NCI-H2196 treated with DMSO at 0.1 percent for 48 hours (cell line): ENCODE data around the gene SCAMP4.
"Not testable (repeated sequence)": the region's sequence is repeated elsewhere in the genome, so short reads cannot be mapped to it uniquely, and the experiment has no call there.

Experiments
- DNase-seq: peaks from one replicate; lab custom pipeline; 2025; ENCODE audit not compliant: unreplicated experiment; lab: John Stamatoyannopoulos, UW

Gene SCAMP4

DNA sequence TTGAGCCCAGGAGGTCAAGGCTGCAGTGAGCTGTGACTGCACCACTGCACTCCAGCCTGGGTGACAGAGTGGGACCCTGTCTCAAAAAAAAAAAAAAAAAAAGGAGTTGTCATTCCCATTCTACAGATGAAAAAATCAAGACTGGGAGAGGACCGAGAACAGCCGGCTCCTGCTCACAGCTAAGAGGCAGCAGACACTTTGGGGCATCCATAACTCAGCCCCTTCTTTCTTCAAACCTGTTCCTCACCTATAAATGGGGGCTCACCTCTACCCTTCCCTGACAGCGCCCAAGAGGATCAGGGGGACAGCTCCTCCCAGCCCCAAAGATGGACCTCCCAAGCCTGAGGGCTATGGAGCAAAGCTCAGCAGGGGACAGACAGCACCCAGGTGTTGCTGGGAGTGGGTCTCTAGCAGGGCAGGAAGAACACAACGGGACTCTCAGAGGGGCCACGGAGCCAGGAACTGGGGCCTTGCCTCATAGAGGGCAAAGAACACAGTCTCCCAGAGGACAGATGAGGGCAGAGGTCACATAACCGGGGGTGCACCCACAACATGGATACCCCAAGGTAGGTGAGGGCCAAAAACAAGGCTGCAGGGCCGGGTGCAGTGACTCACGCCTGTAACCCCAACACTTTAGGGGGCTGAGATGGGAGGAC is 38.4 kb upstream of the SCAMP4 start:
- DNase-seq = no peak

DNA sequence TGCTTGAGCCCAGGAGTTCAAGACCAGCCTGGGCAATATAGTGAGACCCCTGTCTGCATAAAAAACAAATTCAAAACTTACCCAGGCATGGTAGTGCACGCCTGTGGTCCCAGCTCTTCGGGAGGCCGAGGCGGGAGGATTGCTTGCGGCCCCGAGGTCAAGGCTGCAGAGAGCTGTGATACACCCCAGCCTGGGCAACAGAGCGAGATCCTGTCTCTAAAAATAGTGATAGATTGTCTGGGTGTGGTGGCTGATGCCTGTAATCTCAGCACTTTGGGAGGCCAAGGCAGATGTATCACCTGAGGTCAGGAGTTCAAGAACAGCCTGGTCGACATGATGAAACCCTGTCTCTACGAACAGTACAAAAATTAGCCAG is 37.9 kb upstream of the SCAMP4 start:
- DNase-seq = no peak

DNA sequence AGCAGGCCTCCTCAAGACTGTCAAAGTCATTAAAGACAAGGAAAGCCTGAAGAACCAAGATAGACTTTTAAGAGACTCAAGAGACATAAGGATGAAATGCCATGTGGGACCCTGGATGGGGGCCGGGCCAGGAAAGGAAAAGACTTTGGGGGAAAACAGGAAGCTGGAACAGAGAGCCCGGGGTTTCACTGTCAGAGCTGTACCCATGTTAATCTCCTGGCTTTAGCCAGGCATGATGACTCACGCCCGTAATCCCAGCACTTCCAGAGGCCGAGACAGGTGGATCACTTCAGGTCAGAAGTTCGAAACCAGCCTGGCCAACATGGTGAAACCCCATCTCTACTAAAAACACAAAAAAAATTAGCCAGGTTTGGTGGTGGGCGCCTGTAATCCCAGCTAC is 36.2 kb upstream of the SCAMP4 start:
- DNase-seq = no peak

DNA sequence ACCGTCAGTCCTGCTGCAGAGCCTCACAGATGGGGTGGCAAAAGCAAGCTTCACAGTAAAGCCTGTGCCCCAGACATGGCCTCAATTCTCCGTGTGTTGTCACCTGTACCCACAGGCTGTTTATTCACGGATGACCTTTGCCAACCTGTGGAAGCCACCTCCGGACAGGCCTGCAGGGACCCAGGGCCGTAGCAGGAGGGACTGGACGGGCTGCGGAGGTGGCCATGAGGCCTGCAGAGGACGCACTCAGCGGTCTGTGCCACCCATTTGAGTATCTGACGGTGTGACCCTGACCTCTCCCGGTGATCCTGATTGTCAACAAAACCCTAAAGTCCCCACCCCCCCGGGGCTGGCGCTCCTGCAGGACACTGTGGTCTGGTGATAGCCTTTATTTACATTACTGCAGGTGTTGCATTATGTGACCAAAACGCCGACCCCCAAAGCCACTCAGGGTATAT is 34.0 kb upstream of the SCAMP4 start:
- no peak for DNase-seq

DNA sequence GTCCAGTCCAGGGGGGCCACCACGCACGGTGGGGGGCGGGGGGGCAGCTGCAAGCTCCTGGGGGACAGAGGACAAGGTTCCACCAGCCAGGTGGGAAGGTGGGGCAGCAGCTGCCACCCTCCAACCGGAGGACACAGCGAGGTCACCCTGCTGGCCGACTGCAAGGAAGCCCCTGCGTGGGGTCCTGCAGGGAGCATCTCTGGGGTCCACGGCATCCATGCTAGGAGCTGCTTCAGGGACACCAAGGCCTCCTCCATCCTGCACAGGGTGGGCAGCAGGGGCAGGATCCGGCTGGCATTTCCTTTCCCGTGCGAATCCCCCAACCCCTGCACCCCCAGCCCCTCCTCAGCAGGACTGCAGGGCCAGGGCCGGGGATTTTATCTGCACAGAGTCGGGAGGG is 33.6 kb upstream of the SCAMP4 start:
- DNase-seq = no peak

DNA sequence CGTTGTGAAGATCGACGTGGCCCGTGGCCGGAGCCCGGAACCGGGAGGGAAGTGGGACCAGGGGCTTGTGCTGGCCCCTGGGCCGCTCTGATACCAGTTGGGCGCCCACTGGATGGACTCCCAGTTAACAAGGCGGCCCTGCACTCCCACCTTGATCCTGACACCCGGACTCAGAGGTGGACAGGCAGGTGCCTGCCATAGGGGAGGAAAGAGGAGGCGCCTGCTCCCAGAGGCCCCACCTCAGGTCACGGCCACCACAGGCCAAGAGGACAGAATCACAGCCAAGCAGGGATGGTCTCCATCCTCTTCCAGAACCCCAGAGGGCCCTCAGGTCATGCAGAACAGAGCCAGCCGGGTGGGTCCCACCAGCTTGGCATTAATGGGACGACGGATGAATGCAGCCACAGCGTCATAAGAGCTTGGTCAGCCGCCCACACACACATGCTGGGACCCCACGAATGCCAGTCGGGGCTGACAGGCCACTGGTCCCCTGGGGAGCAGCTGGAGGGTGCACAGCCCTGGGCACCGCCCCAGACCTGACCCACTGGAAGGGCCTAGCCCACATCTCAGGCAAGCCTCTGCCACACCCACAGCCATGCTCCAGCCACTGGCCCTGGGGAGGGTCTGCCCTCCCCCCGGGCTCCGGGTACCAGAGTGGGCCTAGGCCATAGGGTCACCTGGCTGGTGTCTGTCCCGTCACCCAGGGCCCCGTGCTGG is 32.2 kb upstream of the SCAMP4 start:
- DNase-seq = no peak

DNA sequence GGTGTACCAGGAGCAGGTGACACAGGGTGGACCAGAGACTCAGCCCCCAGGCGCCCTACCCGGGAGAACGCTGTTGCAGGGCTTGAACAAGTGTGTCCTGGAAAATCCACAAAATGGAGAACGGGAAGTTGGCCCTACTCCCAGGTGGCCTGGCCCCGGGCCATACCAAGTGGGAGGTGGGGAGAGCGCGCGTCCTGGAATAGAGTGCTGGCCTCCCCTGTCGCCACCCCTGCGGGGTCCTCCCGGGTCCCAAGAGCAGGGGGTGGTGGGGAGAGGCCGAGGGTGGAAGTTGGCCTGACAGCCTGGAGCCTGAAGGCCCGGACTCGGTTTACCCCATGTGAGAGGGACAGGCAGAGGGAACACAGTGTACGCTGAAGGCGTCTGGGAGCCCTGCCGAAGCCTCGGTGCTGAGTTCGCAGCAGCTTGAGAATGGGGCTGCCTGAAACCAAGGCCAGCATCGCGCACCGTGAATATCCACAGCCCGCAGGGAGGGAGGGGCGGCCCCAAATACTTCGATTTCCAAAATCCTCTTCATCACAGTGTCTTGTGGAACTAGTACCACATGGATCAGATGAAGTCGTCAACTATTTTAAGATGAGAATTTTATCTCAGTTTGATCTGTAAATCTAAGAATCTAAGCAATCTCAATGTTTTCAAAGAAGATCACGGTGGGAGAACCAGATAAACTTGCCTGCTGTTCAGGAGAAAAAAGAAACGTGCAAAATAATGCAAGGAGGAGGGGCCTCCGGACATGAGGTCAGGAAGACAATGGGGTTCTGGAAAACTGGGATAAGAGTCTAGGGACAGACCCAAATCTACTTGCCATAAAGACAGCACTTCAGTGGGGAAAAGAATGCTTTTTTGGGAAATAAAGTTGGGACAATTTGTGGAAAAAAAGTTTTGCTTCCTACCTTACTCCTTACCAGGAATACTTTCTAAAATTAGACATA is 31.4 kb upstream of the SCAMP4 start:
- DNase-seq = peak; percentile 28

DNA sequence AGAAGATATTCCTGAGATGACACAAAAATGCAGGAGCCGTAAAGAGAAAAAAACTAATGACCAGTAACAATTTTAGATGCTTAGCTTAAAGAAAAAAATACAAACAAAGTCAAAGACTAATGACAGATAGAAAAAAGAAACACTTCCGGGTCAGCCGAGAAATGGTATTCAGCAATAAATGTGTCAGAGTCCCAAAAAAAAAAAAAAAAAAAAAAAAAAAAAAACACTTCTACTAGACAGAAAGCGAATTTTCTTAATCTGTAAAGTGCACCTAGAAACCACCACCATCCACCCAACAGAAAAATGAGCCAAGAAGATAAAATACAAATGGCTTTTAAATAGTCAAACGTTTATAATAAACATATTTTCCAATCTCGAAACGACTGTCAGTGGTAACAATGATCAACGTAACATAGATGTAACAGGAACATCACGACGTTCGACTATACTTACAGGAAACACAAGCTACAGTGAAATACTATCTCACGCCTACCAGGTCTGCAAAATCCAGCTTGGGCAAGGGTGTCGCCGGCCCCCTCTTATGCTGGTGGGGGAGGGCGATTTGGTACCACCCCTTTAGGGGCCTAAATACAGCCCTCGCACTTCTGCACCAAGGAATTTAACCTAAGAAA is 30.5 kb upstream of the SCAMP4 start:
- no peak for DNase-seq

DNA sequence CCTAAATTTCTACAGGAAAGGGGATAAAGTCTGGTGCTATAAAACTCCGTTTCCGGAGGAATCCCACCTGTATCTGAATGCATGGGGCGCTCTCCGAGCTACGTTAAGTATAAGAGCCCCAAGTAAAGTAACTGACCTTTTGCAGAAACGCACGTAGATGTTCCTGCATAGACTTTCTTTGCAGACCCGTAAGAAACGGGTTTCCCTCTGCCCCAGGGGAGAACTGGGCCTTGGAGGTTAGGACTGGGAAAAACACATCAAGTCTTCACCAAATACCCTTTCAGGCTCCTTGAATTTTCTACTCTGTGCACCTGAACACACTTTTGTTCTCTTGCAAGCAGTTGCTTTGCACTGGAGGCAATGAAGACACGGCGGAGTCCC is 29.9 kb upstream of the SCAMP4 start:
- DNase-seq = not testable (repeated sequence)

DNA sequence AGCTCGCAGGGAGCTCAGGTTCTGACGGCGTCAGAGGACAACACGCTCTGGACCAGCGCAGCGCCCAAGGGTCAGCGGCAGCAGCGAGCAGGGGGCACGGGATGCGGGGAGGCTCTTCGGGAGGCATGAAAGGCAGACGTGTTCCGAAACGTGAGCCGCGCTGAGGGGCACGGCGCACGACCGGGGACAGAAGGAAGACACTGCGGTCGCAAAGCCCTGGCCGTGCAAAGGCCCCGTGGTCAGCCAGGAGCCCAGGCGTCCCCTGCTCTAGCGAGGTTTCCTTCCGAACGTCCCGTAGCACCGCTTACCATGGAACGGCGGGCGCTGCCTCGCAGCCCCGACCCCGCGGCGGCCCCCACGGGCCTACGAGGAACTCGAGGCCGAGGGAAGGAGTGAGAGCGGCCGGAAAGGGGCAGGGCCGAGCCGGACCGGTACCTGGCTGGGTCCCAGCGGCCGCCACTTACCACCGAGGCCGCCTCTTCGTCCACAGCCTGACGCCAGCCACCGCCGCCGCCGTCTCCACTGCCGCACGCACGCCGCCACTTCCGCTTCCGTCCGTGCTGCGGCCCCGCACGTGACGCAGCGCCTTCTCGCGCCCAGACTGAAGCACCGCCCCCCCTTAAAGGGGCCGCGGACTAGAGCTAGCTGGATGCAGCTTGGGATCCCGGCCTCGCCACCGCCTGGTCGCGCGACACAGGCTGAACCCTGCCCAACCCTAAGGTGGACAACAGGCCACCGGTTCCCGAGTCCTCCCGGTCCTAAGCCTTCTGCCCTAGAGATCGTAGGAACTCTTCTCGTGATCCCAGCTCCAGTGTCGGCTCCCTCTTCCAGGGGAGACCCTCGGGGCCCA is 29.3 kb upstream of the SCAMP4 start:
- DNase-seq = peak; percentile 92

DNA sequence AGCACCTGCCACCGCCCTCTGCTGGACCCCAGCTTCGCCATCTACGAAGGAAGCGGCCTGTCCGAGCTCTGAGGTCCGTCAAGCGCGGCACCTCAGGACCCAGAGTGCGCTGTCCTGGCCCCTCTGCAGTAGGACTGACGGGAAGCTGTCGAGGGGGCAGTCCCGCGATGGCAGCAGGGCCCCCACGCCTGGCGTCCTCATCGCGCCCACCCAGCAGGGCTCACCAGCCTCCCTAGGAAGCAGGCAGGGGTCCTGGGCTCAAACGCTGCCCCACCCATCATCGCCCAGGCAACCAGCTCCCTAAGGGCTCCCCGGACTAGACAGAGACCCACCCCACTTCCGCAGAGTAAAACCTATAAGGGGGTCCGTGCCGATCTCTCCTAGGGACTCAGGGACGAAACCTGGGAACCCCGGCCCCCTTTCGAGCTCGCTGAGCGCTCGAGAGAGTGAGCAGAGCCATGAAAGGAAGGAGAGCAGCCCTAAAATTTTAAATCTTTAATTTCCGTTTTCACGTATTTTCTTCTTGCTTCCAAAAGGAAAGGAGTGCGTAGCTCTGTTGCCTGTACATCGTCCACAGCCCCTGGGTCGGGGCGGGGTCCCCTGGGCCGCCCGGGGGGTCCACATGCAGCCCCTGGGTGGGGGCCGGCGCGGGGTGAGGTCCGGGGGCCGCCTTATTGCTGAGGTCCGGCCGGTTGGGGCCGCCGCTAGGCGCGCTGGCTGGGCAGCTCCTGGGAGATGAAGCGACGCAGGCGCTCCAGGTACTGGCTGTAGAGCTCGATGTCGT is 28.5 kb upstream of the SCAMP4 start:
- DNase-seq = not testable (repeated sequence)

DNA sequence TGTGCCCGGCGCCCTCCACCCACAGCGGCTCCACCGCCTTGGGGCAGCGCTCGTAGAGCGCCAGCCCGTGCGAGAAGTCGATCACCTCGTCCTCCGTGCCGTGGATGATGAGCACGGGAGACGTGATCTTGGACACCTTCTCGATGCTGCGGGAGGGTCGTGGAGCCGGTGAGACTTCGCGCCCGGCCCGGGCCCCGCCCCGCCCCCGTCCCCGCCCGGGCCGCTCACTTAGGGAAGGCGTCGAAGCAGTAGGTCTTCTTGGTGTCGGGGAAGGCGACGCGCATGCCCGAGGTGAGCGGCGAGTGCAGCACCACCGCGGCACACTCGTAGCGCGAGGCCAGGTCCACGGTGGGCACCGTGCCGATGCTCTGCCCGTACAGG is 27.9 kb upstream of the SCAMP4 start:
- not testable (repeated sequence) for DNase-seq

DNA sequence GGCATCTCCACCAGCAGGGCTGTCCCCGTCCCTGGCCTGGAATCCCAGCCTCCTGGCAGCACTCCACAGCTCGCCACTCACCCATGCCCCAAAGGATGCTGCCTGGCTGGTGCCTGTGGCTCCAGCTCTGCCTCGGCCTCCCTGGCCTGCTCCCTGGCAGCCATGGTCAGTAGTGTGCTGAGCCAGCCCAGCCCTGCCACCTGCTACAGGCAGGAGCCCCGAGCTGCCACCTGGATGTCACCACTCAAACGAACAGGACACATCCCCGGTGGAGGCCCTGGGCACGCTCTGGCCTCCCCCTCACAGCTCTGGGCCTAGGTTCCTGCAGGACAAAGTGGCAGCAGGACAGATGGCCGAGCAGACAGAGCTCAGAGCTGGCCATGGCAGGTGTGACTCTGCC is 26.6 kb upstream of the SCAMP4 start:
- not testable (repeated sequence) for DNase-seq

DNA sequence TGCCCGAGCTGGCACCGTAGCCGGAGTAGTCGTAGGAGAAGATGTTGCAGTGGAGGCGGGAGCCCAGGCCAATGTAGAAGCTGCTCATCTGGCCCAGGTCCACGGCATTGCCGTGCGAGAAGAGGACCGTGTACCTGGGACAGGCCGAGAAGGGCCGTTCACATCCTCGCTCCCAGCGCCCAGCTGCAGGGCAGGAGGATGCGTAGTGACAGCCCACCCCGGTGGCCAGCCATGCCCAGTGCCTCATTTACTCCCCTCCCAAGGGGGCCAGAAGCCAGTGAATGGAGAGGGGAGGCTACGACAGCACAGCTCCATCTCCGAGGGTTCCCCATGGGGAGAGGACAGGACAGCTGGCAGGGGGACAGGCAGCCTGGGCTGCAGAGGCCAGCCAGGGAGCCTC is 25.2 kb upstream of the SCAMP4 start:
- not testable (repeated sequence) for DNase-seq

DNA sequence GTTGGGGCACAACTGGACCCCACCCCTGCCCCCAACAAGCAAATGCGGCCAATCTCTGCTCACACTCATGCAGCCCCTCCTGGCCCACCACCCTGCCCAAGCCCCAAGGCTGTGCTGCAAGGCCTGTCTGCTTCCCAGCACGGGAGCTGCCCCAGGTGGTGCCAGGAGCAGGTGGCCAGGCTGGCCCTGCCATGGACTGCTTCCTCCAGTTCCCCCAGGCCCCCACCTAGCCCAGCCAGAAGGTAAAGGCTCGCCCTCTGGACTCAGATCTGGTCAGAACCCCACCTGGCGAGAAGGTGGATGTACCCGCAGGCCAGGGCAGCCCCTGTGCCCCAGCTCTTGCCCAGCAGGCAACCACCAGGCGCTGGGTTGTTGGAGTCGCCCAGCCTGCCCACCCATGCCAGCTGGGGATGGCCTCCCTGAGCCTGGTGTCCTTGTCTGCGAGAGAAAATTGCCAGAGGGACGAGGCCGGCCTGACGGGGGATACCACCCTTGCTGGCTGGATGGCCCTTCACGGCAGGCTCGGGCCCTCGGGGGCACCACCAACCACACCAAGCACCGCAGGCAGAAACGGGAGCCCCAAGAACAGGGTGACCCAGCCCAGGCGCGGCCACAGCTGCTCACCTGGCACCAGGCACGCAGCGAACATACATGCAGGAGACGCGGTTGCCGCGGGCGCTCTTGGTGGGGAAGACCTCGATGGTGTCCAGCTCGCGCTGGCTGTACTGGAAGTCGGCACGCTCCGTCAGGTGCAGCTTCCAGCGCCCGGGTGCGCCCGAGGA is 24.4 kb upstream of the SCAMP4 start:
- no peak for DNase-seq

DNA sequence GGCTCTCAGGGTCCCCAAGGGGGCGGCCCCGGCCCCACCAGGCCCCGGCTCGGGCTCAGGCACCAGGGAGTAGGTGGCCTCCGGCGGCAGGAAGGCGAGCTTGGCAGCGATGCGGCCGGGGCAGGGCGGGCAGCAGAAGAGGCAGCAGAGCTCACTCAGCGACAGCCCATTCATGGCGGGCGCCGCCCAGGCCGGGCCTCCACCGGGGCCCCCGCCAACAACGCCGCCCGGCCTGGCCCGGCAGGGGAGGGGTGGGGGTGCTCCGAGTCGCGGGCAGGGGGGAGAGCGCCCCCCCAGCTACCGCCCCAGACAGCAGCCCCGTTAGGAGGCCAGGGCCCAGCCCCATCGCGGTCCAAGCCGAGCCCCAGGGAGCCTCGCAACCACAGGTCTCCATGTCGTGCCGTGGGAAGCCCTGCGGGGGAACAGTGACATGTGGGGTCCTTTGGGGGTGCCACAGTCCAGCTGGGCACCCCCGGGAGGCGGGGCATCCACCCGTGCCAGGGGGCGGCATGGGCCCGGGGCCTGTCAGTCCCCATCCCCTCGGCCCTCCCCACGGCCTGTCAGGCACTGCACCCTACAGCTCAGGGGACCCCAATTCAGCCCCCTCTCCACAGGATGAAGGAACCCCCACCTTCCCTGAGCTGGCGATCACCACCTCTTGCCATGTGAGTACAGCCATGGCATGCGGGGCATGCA is 23.7 kb upstream of the SCAMP4 start:
- DNase-seq = not testable (repeated sequence)

DNA sequence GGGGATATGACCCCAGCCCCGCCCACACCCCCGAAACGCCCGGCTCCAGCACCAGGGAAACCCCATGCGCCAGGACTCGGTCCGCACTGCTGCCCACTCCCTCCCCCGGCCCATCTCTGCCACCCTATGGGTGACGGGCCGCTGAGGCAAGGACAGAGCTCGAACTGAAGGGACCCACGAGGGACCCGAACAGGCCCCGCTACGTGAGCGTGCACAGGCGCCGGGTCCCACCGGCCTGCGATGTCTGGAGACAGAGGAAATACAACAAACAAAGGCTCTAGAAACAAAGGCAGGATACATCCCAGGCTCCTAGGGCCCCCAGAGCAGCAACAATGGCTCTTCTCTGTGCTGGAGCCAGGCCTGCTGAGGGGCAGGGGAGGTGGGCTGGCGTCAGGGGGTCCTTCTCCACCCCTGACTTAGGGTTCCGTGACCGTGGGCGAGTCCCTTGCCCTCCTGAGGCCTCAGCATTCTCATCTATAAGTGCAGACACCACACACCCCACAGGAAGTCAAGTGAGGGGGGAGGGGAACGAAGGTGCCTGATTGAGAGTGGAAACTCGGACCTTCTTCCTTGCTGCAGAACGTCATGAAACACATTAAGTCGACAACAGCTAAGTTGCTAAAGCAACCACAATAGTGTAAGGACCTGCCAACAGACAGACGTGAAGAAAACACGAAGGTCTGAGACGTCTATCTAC is 23.0 kb upstream of the SCAMP4 start:
- DNase-seq = no peak
